ENCODE measurements around the gene HSP90B1.

Gene HSP90B1

DNA sequence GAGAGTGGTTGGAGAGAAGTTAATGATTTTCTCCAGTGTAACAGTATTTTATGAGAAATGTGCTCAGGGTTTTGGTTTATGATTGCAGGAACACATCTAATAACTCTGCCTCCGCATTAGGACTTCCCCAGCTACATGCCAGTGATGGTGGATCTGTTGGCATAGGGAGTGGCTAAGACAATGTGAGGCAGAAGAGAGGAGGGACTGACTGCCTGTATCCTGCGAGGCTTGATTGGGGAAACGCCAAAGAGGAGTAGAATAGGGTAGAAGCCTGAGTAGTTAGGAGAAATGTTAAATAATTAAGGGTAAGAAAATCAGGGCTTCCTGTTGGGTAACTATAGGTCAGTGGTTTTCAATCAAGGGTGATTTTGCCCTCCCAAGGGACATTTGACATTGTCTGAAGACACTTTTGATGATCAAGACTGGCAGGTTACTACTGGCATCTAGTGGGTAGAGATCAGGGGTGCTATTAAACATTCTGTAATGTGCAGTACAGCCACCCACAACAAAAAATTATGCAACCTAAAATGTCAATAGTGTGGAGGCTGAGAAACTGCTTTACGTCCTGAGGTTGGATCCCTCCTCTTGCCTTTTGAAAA is 48.3 kb downstream of the HSP90B1 start:
- no peak for DNase-seq

DNA sequence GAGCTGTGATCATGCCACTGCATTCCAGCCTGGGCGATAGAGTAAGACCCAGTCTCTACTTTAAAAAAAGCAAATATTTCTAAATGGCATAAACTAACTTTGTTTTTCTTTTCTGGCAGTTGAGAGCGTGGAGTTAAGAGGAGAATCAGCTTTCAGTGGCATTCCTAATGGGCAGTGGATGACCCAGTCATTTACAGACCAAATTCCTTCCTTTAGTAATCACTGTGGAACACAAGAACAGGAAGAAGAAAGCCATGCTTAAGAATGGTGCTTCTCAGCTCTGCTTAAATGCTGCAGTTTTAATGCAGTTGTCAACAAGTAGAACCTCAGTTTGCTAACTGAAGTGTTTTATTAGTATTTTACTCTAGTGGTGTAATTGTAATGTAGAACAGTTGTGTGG is 56.6 kb downstream of the HSP90B1 start:
- DNase-seq = no peak

DNA sequence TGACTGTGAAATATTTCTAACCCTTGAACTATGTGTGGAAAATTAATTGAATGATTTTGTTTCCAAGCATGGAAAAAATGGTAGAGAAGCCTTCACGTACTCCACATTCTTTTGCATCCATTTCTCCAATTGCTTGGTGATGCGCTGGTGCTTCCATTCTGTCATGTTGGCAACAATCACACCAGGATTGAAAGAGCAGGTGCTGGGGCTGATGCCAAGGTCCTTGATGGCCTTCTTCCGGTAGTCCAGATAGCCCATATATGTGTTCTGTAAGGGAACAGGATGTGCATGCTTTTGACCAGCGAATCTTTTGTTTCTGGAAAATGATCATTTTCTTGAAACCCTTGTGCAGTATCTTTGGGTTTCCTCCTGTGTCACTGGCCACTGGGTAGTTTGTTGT is 64.0 kb downstream of the HSP90B1 start:
- DNase-seq = no peak

DNA sequence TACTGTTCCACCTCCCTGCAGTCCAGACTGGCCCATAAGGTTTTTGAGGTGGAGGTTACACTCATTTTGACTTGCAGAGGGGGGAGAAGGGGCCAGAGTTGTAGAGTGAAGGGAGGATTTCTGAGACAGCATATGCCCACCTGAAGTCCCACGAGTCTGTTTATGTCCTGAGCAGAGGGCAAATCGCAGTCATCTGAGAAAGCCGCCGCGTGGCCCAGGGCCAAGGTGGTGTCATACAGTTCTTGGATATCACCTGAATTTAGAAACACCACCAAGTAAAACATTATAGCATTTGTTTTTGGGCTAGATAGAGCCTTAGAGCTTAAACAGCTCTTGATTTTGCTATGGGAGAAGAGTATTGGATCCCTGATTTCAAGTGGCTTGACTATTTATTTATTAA is 66.4 kb downstream of the HSP90B1 start:
- no peak for DNase-seq

DNA sequence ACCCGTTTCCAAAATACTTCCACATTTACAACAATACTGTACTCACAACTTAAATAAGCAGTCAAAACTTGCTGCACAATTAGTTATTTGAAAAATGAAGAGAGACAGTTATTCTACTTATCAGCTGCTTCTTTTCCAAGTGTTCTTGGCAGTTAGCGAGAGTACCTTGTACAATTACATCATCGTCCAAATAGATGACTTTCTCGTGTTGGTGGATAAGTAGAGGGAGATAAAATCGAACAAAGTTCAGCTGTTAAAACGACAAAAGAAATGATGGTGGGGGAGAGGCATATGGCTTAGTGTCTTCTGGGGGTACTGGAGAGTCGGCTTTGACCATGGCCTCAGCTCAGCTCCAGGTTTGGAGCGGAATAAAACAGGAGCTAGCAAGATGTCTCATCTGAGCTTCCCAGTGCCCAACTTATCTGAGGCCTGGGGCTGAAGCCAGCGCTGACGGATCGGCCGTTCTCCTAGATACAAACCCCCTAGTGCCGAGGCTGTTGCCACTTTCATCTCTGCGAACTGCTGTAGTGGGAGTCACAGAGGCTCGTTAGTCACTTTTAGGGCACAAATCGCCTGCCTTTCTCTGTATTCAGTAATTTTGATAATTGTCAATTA is 67.2 kb downstream of the HSP90B1 start:
- no peak for DNase-seq
